HepG2 (cell line): ENCODE results near the gene RAB43. TPM values are rescaled to one million over a fixed set of nuclear protein-coding genes. Genes with fewer than 3 reads are reported as not detected.

Experiments
- ARID3A ChIP-seq: IDR thresholded peaks from 2 replicates; pipeline ENCODE4 v1.6.1; 2012; ENCODE audit warnings: low read depth, low read length, improper control_type of control experiment
- ATF3 ChIP-seq: sonication (generic); formaldehyde crosslinking; IDR thresholded peaks from 2 replicates; pipeline ENCODE4 v1.4.0; 2020; ENCODE audit warnings: missing genetic modification reagents
- CCDC6 ChIP-seq: sonication (generic); formaldehyde crosslinking; IDR thresholded peaks from 2 replicates; pipeline ENCODE4 v1.8.1; 2022; ENCODE audit warnings: mild to moderate bottlenecking, missing genetic modification reagents, moderate library complexity
- GFI1 ChIP-seq: sonication (generic); formaldehyde crosslinking; IDR thresholded peaks from 2 replicates; pipeline ENCODE4 v1.5.0; 2020; ENCODE audit warnings: missing genetic modification reagents, mild to moderate bottlenecking, borderline replicate concordance
- HMGXB3 ChIP-seq: sonication (generic); formaldehyde crosslinking; IDR thresholded peaks from 2 replicates; pipeline ENCODE4 v1.4.0; 2020; ENCODE audit warnings: missing genetic modification reagents, borderline replicate concordance
- MED1 ChIP-seq: sonication (generic); formaldehyde crosslinking; IDR thresholded peaks from 2 replicates; pipeline ENCODE4 v1.4.0; 2020; ENCODE audit warnings: missing genetic modification reagents
- PHB2 ChIP-seq: fragments of 450-650 bp; IDR thresholded peaks from 2 replicates; pipeline ENCODE4 v1.6.1; 2018; ENCODE audit not compliant: partially characterized antibody
- SMAD9 ChIP-seq: sonication (generic); formaldehyde crosslinking; IDR thresholded peaks from 2 replicates; pipeline ENCODE4 v1.5.1; 2020; ENCODE audit warnings: mild to moderate bottlenecking, missing genetic modification reagents
- SOX13 ChIP-seq, 3 experiments: fragments of 450-650 bp in 1 of 3; sonication (generic) in 1 of 3; formaldehyde crosslinking in 1 of 3; IDR thresholded peaks in 2 of 3; conservative IDR thresholded peaks in 1 of 3; 2 replicates each; pipeline versions ENCODE4 v1.5.0 to v1.6.1; 2016 to 2020; ENCODE audit warnings: antibody characterized with exemption in 1 of 3, mild to moderate bottlenecking in 1 of 3, missing compliant biosample characterization in 1 of 3, missing genetic modification reagents in 1 of 3, moderate library complexity in 1 of 3
- SP1 ChIP-seq, 2 experiments: fragments of 450-650 bp in 1 of 2; sonication (generic) in 1 of 2; formaldehyde crosslinking in 1 of 2; IDR thresholded peaks; 2 replicates each; pipeline versions ENCODE4 v1.4.0 to v1.6.1; 2016 to 2020; ENCODE audit warnings: missing genetic modification reagents in 1 of 2
- SSRP1 ChIP-seq: IDR thresholded peaks from 2 replicates; pipeline ENCODE4 v1.6.1; 2016; ENCODE audit warnings: control low read depth
- ZC3H13 ChIP-seq: sonication (generic); formaldehyde crosslinking; IDR thresholded peaks from 2 replicates; pipeline ENCODE4 v1.8.1; 2023; ENCODE audit warnings: mild to moderate bottlenecking, missing genetic modification reagents, moderate library complexity
- ZNF251 ChIP-seq: sonication (generic); formaldehyde crosslinking; IDR thresholded peaks from 2 replicates; pipeline ENCODE4 v1.9.0; 2021; ENCODE audit warnings: mild to moderate bottlenecking, missing genetic modification reagents
- ZNF30 ChIP-seq: sonication (generic); formaldehyde crosslinking; IDR thresholded peaks from 2 replicates; pipeline ENCODE4 v1.5.0; 2020; ENCODE audit warnings: mild to moderate bottlenecking, missing genetic modification reagents
- ZNF501 ChIP-seq: sonication (generic); formaldehyde crosslinking; IDR thresholded peaks from 2 replicates; pipeline ENCODE4 v1.5.1; 2020; ENCODE audit warnings: mild to moderate bottlenecking, moderate library complexity, missing genetic modification reagents
- polyA plus RNA-seq, 8 experiments: library from polyadenylated mRNA; depleted of rRNA in 3 of 8; stranded (reverse) in 7 of 8; unstranded in 1 of 8; fragments of >200 nt; fragmentation: Illumina TruSeq in 4 of 8; extraction: Trizol in 4 of 8; gene quantifications; 2 replicates each; pipeline versions ENCODE4 v1.2.1 to v1.2.3, GENCODE V29; 2011 to 2016; ENCODE audit warnings: low read depth in 4 of 8, missing spikeins in 1 of 8, mixed read lengths in 1 of 8; ENCODE audit not compliant: insufficient read depth in 1 of 8
- total RNA-seq, 5 experiments: library from RNA; depleted of rRNA; stranded (reverse); fragments of >200 nt; fragmentation: Illumina TruSeq; extraction: Trizol; gene quantifications; 2 replicates each; pipeline ENCODE4 v1.2.3, GENCODE V29; 2016; ENCODE audit warnings: low read depth in 1 of 5
- TF ChIP-seq, protein P1 (sequence below): sonication (generic); formaldehyde crosslinking; IDR thresholded peaks from 2 replicates; pipeline ENCODE4 v1.4.0; 2020; ENCODE audit warnings: missing genetic modification reagents, borderline replicate concordance
- TF ChIP-seq, protein P2 (sequence below): sonication (generic); formaldehyde crosslinking; IDR thresholded peaks from 2 replicates; pipeline ENCODE4 v1.4.0; 2020; ENCODE audit warnings: missing genetic modification reagents, mild to moderate bottlenecking, borderline replicate concordance

Gene RAB43
- total and polyA plus RNA-seq, 2 of the 13 experiments (the other 11 are each of a cell fraction or from before 2014, with no cell fraction given), result 11.8 to 18.4 TPM

DNA sequence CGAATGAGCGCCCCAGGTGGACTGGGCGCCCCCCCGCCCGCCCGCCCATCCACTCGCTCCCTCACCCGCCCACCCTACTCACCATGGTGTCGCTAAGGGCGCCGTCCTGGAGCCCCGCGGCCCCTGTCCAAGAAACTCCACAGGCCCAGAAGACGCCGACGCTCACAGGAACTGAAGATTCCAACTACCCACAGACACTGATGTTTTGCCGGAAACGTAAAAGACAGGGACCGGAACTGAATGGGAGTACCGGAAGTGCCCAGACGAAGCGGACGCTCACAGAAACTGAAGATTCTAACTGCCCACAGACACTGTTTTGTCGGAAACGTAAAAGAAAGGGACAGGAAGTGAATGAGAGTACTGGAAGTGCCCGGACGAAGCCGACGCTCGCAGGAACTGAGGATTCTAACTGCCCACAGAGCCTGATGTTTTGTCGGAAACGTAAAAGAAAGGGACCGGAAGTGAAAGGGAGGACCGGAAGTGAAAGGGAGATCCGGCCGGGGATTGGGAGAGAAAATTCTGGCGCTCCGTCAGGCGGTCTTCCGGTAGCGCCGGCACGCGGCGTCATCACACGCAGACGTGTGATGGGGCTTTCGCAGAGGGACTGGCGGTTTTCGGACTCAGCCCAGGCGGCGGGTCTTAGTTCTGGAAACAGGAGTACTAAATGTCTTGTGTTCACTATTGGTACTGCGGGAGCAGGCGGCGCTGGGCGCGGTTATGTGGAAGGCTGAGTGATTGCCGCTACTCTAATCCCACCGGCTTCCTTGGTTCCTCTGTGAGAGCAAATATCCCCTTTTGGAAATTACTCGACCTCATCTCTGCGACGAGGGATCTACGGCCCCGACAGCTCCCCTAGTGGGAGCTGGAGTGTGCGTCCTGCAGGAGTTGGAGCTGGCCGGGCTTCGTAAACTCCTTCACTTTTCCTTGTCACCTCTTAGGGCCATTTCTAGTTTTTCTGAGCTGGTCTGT, 39.6 kb upstream of the RAB43 start, which contains the start of gene ISY1 (continued):
- TF ChIP-seq PHB2, result no peak
- peak; percentile 53 for TF ChIP-seq MED1 (CRISPR knock-in tag)
- TF ChIP-seq ATF3, result no peak
- TF ChIP-seq, protein P1, sequence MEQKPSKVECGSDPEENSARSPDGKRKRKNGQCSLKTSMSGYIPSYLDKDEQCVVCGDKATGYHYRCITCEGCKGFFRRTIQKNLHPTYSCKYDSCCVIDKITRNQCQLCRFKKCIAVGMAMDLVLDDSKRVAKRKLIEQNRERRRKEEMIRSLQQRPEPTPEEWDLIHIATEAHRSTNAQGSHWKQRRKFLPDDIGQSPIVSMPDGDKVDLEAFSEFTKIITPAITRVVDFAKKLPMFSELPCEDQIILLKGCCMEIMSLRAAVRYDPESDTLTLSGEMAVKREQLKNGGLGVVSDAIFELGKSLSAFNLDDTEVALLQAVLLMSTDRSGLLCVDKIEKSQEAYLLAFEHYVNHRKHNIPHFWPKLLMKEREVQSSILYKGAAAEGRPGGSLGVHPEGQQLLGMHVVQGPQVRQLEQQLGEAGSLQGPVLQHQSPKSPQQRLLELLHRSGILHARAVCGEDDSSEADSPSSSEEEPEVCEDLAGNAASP, result peak; percentile 58; the same call in 1 of the 2 replicates
- TF ChIP-seq SSRP1 (CRISPR knock-in tag), result no peak
- peak; percentile 56; the same call in 1 of the 2 replicates for TF ChIP-seq CCDC6 (CRISPR knock-in tag)
- peak; percentile 89 for TF ChIP-seq ZNF501 (CRISPR knock-in tag)
- TF ChIP-seq ARID3A, result no peak
- TF ChIP-seq, protein P2, sequence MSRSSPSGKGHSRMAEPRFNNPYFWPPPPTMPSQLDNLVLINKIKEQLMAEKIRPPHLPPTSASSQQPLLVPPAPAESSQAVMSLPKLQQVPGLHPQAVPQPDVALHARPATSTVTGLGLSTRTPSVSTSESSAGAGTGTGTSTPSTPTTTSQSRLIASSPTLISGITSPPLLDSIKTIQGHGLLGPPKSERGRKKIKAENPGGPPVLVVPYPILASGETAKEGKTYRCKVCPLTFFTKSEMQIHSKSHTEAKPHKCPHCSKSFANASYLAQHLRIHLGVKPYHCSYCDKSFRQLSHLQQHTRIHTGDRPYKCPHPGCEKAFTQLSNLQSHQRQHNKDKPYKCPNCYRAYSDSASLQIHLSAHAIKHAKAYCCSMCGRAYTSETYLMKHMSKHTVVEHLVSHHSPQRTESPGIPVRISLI (CRISPR knock-in tag), result peak; percentile 12; the same call in 1 of the 2 replicates
- 0 out of 2 replicates have a peak, but pooled peaks have one; percentile 16 for TF ChIP-seq HMGXB3
- no peak for TF ChIP-seq SOX13 (IDR thresholded peaks at IDR 0.05)
- peak in 1 of 2 experiments; percentile 4; a peak in 1 of 4 replicates for TF ChIP-seq SOX13 (CRISPR knock-in tag; conservative IDR thresholded peaks at IDR 0.05 in 1 of 2, IDR thresholded peaks at IDR 0.05 in 1 of 2)
- 0 out of 2 replicates have a peak, but pooled peaks have one; percentile 51 for TF ChIP-seq ZC3H13
- TF ChIP-seq ZNF30, result no peak
- no peak; the same call in 1 of the 2 replicates for TF ChIP-seq GFI1 (CRISPR knock-in tag)
- no peak for TF ChIP-seq SP1 (IDR thresholded peaks at IDR 0.05)
- peak; percentile 76 for TF ChIP-seq SP1 (CRISPR knock-in tag; IDR thresholded peaks at IDR 0.05)
- no peak for TF ChIP-seq ZNF251 (CRISPR knock-in tag)
- no peak for TF ChIP-seq SMAD9 (CRISPR knock-in tag)
